ENCODE results near the gene CDC27.
A peak's percentile ranks its signal among the peaks of the same experiment; 100 is the strongest.
"Not testable (repeated sequence)": the region's sequence is repeated elsewhere in the genome, so short reads cannot be mapped to it uniquely, and the experiment has no call there.

The CDC27 gene

GRCh38 chr17:47219621-47220475 is 30.8 kb upstream of the CDC27 start:
- DNase-seq, result no peak

GRCh38 chr17:47218896-47219430 is 29.9 kb upstream of the CDC27 start:
- DNase-seq, result peak; percentile 6

GRCh38 chr17:47217279-47217678 is 28.2 kb upstream of the CDC27 start:
- not testable (repeated sequence) for DNase-seq

DNA sequence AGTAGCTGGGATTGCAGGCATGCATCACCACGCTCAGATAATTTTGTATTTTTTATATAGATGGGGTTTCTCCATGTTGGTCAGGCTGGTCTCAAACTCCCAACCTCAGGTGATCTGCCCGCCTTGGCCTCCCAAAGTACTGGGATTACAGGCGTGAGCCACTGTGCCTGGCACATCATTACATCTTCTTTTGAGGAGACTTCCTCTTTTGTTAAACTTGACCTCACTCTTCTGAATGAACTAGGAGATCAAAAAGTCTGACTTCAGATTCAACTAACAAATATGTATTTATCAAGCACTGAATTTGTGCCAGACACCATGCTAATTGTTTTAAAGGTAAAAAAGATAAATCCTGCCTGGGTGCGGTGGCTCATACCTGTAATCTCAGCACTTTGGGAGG is 27.7 kb upstream of the CDC27 start:
- not testable (repeated sequence) for DNase-seq

- no peak for DNase-seq
Measured at GRCh38 chr17:47214931-47215330, 25.8 kb upstream of the CDC27 start.

GRCh38 chr17:47213540-47213939 is 24.4 kb upstream of the CDC27 start:
- no peak for DNase-seq

DNA sequence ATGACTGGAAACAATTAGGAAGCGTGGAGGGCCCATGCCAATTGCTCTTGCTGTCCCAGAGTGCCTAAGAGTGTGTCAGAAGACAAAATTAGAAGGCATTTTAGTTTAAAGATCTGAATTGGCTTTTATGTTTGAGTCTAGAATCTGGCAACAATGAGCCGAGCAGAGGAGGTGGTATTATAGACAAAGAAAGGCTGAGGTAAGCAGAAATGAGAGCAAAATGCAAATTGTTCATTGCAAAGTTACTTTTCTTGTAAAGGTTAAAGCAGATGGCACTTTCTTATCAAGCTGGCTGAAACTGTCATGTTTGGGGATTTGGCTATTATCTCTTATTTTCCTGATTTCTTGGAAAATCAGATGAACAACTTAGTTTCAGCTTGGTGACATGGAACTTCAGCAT is 23.4 kb upstream of the CDC27 start:
- no peak for DNase-seq

GRCh38 chr17:47210779-47211178 is 21.7 kb upstream of the CDC27 start:
- no peak for DNase-seq

- DNase-seq, result no peak
Measured at GRCh38 chr17:47210105-47210504, 21.0 kb upstream of the CDC27 start.

DNA sequence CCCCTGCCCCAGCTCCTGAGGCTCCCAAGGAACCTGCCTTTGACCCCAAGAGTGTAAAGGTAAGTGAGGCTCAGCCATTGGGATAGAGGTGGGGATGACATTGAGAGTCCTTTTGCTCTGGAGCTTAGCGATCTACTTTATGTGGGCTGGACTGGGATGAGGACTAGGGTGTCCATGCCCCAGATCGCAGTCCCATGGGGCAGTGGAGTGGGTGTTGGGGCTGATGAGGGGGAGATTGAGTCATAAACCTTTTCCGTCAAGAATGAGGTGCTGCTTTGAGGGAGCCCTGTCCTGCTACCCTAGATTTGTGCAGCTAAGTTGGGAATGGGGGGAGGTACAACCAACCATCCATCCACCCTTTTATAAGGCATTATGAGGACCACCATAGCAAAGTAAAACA is 20.4 kb upstream of the CDC27 start:
- DNase-seq, result no peak

DNA sequence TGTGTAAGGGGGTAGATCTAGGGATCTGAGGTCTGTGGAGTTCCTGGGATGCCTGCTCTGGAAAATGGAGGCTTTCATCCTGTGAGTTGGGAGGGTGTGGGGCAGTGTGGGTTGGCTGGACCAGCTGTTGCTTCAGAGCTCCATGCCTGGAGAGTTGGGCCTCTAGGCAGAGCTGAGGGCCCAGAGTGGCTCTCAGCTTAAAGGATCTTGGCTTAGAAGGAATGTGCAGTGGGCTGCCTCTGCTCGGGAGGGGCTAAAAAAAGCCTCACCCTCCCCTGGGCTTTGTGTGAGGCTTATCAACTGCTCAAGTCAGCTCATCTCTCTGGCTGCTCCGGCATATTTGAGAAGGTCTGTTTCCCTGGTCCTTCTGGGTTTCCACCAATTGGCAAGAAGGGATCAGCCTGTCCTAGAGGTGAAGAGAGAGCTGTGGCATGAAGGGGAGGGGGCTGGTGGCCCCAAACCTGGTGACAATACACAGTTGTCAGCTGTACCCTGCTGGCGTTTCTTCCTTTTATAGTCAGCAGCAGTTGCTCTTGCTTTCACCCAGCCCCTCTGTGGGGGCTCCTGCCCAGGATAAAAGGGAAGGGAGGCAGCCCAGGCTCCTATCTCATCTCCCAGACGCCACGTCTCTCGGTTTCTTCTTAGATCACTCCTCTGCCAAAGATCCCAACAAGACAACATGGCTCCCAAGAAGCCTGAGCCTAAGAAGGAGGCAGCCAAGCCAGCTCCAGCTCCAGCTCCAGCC is 19.8 kb upstream of the CDC27 start, which contains the start of gene MYL4:
Gene MYL4, plus strand, starts transcription at position 605 of the 745 bp plus-strand sequence. Its CDS starts 75 bp downstream, at position 680.
- no peak for DNase-seq

- no peak for DNase-seq
Measured at GRCh38 chr17:47207143-47208067, 18.3 kb upstream of the CDC27 start.

DNA sequence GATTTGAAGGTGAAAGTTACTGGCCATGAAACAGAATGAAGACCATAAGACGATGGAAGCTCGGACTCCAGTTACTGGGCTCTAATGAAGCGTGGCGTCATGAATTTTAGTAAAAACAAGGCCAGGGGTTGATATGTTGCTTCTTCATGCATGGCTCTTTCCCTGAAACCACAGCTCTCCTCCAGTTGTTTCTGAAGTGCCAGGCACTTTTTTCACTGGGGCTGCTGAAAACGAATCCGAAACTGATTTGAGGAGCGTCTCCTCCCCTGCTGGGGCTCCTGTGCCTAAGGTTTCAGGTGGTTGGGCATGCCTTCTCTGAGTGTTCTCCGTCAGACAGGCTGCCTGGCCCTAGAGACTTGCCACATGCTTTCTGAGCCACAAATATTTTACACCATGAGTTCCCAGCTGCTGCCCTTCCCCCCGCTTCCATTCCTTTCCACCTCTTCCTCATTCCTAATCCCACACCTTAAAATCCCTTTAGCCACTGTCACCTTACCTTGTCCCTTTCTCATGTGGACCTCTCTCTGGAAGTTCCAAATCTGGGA is 16.4 kb upstream of the CDC27 start:
- DNase-seq, result peak; percentile 89

GRCh38 chr17:47204722-47205418 is 15.8 kb upstream of the CDC27 start:
- peak; percentile 72 for DNase-seq

- DNase-seq, result no peak
Measured at GRCh38 chr17:47203984-47204721, 15.1 kb upstream of the CDC27 start.

DNA sequence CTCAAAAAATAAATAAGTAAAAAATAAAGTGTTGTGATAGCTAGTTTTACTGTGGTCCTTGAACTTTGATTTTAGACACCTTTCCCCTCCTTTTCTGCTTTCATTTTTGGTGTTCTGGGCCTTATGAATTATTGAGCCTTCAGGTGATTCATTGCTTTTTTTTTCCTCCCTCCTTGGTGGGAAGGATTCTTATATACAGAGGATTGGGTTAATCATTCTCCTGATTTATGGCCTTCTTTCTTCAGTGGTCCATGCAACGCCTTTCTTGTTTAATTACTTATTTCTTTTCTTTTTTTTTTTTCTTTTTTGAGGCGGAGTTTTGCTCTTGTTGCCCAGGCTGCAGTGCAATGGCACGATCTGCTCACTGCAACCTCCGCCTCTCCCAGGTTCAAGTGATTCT is 12.1 kb upstream of the CDC27 start:
- DNase-seq, result no peak

DNA sequence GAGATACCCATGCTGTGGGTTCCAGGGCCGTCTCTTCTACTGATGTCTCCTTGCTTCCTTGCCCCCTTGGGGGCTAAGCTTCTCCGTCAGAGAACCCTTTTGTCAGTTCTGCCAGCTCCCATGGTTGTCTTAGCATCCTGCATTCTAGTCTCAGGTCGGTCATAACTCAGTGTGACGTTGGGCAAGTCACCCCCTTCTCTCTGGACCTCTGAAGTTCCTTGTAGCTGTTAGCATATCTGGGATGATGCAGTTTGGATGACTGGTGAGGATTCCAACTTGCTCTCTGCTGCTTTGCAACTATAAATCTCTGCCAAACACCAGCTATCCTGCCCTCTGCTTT is 11.2 kb upstream of the CDC27 start:
- DNase-seq, result no peak

DNA sequence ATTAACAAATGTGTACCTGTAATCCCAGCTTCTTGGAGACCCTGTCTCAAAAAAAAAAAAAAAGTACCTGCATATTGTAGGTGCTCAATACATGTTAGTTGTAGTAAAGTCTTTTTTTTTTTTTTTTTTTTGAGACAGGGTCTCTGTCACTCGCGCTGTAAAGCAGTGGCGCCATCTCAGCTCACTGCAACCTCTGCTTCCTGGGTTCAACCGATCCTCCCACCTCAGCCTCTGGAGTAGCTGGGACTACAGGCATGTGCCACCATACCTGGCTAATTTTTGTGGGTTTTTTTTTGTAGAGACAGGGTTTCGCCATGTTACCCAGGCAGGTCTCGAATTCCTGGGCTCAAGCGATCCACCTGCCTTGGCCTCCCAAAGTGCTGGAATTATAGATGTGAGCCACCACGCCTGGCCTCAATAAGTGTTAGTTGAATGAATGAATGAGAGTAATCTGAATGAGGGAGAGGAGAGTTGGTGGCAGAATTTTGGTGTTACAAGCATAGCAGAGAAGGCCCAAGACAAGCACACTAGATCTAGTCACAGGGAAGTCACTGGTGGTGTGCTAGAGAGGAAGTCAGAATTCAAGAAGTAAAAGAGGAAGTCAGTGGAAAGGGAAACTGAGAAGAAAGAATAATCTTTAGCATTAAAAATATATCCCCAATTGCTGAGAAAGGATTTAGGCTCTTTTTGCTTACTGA is 10.7 kb upstream of the CDC27 start:
- DNase-seq, result no peak

GRCh38 chr17:47197821-47198220 is 8.7 kb upstream of the CDC27 start:
- DNase-seq, result no peak

- DNase-seq, result no peak
Measured at GRCh38 chr17:47193931-47194511, 4.9 kb upstream of the CDC27 start.
